Measurements from ENCODE around the gene HILPDA. TPM values are rescaled to one million over a fixed set of nuclear protein-coding genes. Genes with fewer than 3 reads are reported as not detected.
A peak's percentile ranks its signal among the peaks of the same experiment; 100 is the strongest.

Gene HILPDA
- total RNA-seq, 2 experiments from 2014 or later: 24.1 to 26.2 TPM

GRCh38 chr7:128419257-128419656 is 36.4 kb upstream of the HILPDA start:
- ATAC-seq (no peak), DNase-seq (no peak)
- peaks cover 3% of the 10 kb centered on the region for H3K4me1 Mint-ChIP-seq (ENCODE audit: low read depth)
- no peak overlapping the region for H3K27ac Mint-ChIP-seq
- H3K36me3 Mint-ChIP-seq (ENCODE audit: low read depth): no peaks in the 10 kb centered on the region
- POLR2A ChIA-PET: no interaction called here
- H3K27me3 Mint-ChIP-seq (ENCODE audit: low read depth): peaks cover 12% of the 10 kb centered on the region
- H3K9me3 Mint-ChIP-seq (ENCODE audit: insufficient read depth): no peaks in the 10 kb centered on the region
- H3K4me3 Mint-ChIP-seq: no peak overlapping the region
- CTCF ChIA-PET: interaction anchor here (1.2 to 25.1 kb wide), 5 partner anchors 9 to 72 kb away, joined by 4 to 432 read pairs (median 8); no protein-coding TSS in a partner anchor

GRCh38 chr7:128420773-128421172 is 34.9 kb upstream of the HILPDA start:
- POLR2A ChIA-PET: no interaction called here
- ATAC-seq: no peak
- Mint-ChIP-seq H3K27ac (no peak overlapping the region), H3K27me3 (ENCODE audit: low read depth) (peaks cover 3% of the 10 kb centered on the region), H3K9me3 (ENCODE audit: insufficient read depth) (no peaks in the 10 kb centered on the region), H3K4me1 (ENCODE audit: low read depth) (peaks cover 3% of the 10 kb centered on the region), H3K4me3 (no peak overlapping the region), H3K36me3 (ENCODE audit: low read depth) (no peaks in the 10 kb centered on the region)
- CTCF ChIA-PET: interaction anchor here (1.3 to 17.0 kb wide), 2 partner anchors 14 to 73 kb away, joined by 4 to 432 read pairs; partner anchors contain the start of gene IMPDH1
- no peak for DNase-seq

- no peaks in the 10 kb centered on the region for H3K9me3 Mint-ChIP-seq (ENCODE audit: insufficient read depth)
- no peak overlapping the region for H3K4me3 Mint-ChIP-seq
- peaks cover 3% of the 10 kb centered on the region for H3K4me1 Mint-ChIP-seq (ENCODE audit: low read depth)
- ATAC-seq (no peak), DNase-seq (no peak)
- CTCF ChIA-PET: interaction anchor here (9.5 to 17.0 kb wide), 2 partner anchors 14 to 40 kb away, joined by 350 to 432 read pairs; partner anchors contain the start of gene IMPDH1
- POLR2A ChIA-PET: no interaction called here
- H3K27me3 Mint-ChIP-seq (ENCODE audit: low read depth): peaks cover 3% of the 10 kb centered on the region
- H3K27ac Mint-ChIP-seq: no peak overlapping the region
- H3K36me3 Mint-ChIP-seq (ENCODE audit: low read depth): no peaks in the 10 kb centered on the region
Measured at GRCh38 chr7:128421384-128421783, 34.3 kb upstream of the HILPDA start.

- H3K4me3 Mint-ChIP-seq: no peak overlapping the region
- ATAC-seq (no peak), DNase-seq (no peak)
- peaks cover 3% of the 10 kb centered on the region for H3K27me3 Mint-ChIP-seq (ENCODE audit: low read depth)
- H3K4me1 Mint-ChIP-seq (ENCODE audit: low read depth): peaks cover 3% of the 10 kb centered on the region
- H3K36me3 Mint-ChIP-seq (ENCODE audit: low read depth): no peaks in the 10 kb centered on the region
- H3K9me3 Mint-ChIP-seq (ENCODE audit: insufficient read depth): no peaks in the 10 kb centered on the region
- no peak overlapping the region for H3K27ac Mint-ChIP-seq
- POLR2A ChIA-PET: no interaction called here
- CTCF ChIA-PET: interaction anchor here (1.7 to 17.0 kb wide), 3 partner anchors 15 to 39 kb away, joined by 3 to 432 read pairs (median 350); partner anchors contain the start of gene IMPDH1
Measured at GRCh38 chr7:128422037-128422436, 33.6 kb upstream of the HILPDA start.

- DNase-seq (no peak), ATAC-seq (no peak)
- POLR2A ChIA-PET: interaction anchor here (0.7 kb wide), 1 partner anchor 770 kb away, joined by 3 read pairs; no protein-coding TSS in a partner anchor
- no peaks in the 10 kb centered on the region for H3K9me3 Mint-ChIP-seq (ENCODE audit: insufficient read depth)
- H3K27ac Mint-ChIP-seq: no peak overlapping the region
- CTCF ChIA-PET: interaction anchor here (1.7 to 17.0 kb wide), 5 partner anchors 15 to 38 kb away, joined by 3 to 432 read pairs (median 99); partner anchors contain the start of gene IMPDH1
- H3K27me3 Mint-ChIP-seq (ENCODE audit: low read depth): peaks cover 3% of the 10 kb centered on the region
- no peaks in the 10 kb centered on the region for H3K36me3 Mint-ChIP-seq (ENCODE audit: low read depth)
- peaks cover 3% of the 10 kb centered on the region for H3K4me1 Mint-ChIP-seq (ENCODE audit: low read depth)
- no peak overlapping the region for H3K4me3 Mint-ChIP-seq
Measured at GRCh38 chr7:128422842-128423241, 32.8 kb upstream of the HILPDA start.

GRCh38 chr7:128424686-128425275 is 30.9 kb upstream of the HILPDA start:
- DNase-seq (no peak), ATAC-seq (no peak)
- H3K27me3 Mint-ChIP-seq (ENCODE audit: low read depth): peaks cover 5% of the 10 kb centered on the region
- no peak overlapping the region for H3K4me3 Mint-ChIP-seq
- H3K27ac Mint-ChIP-seq: no peak overlapping the region
- ChIA-PET CTCF (interaction anchor here (0.5 to 17.0 kb wide), 21 partner anchors 14 to 601 kb away, joined by 3 to 432 read pairs (median 6); partner anchors contain the start of genes HILPDA, IMPDH1 and RBM28), POLR2A (no interaction called here)
- H3K36me3 Mint-ChIP-seq (ENCODE audit: low read depth): no peaks in the 10 kb centered on the region
- peaks cover 15% of the 10 kb centered on the region for H3K4me1 Mint-ChIP-seq (ENCODE audit: low read depth)
- H3K9me3 Mint-ChIP-seq (ENCODE audit: insufficient read depth): no peaks in the 10 kb centered on the region

- Mint-ChIP-seq H3K4me1 (ENCODE audit: low read depth) (peaks cover 12% of the 10 kb centered on the region), H3K27me3 (ENCODE audit: low read depth) (peaks cover 5% of the 10 kb centered on the region), H3K4me3 (no peak overlapping the region), H3K27ac (no peak overlapping the region), H3K9me3 (ENCODE audit: insufficient read depth) (no peaks in the 10 kb centered on the region), H3K36me3 (ENCODE audit: low read depth) (no peaks in the 10 kb centered on the region)
- CTCF ChIA-PET: interaction anchor here (1.0 to 17.0 kb wide), 20 partner anchors 12 to 458 kb away, joined by 3 to 432 read pairs (median 16); partner anchors contain the start of genes HILPDA, IMPDH1 and RBM28
- ATAC-seq (peak; percentile 78), DNase-seq (peak; percentile 87)
- POLR2A ChIA-PET: interaction anchor here (1.0 kb wide), 1 partner anchor 34 kb away, joined by 3 read pairs; no protein-coding TSS in a partner anchor
Measured at GRCh38 chr7:128425850-128426249, 29.8 kb upstream of the HILPDA start.

GRCh38 chr7:128427289-128427891 is 28.3 kb upstream of the HILPDA start:
- POLR2A ChIA-PET: interaction anchor here (0.7 to 1.9 kb wide), 4 partner anchors 11 to 43 kb away, joined by 3 to 8 read pairs (median 4); partner anchors contain the start of gene HILPDA
- H3K4me3 Mint-ChIP-seq: no peak overlapping the region
- CTCF ChIA-PET: interaction anchor here (0.6 to 17.0 kb wide), 34 partner anchors 11 to 456 kb away, joined by 3 to 432 read pairs (median 4); partner anchors contain the start of genes HILPDA, IMPDH1, METTL2B and RBM28
- peaks cover 12% of the 10 kb centered on the region for H3K4me1 Mint-ChIP-seq (ENCODE audit: low read depth)
- ATAC-seq (peak; percentile 62), DNase-seq (peak; percentile 43)
- H3K27me3 Mint-ChIP-seq (ENCODE audit: low read depth): peaks cover 5% of the 10 kb centered on the region
- H3K9me3 Mint-ChIP-seq (ENCODE audit: insufficient read depth): no peaks in the 10 kb centered on the region
- no peaks in the 10 kb centered on the region for H3K36me3 Mint-ChIP-seq (ENCODE audit: low read depth)
- H3K27ac Mint-ChIP-seq: no peak overlapping the region

GRCh38 chr7:128430207-128430606 is 25.5 kb upstream of the HILPDA start:
- DNase-seq (no peak), ATAC-seq (no peak)
- Mint-ChIP-seq H3K36me3 (ENCODE audit: low read depth) (no peaks in the 10 kb centered on the region), H3K4me3 (no peak overlapping the region), H3K27me3 (ENCODE audit: low read depth) (peaks cover 10% of the 10 kb centered on the region), H3K4me1 (ENCODE audit: low read depth) (peaks cover 12% of the 10 kb centered on the region), H3K9me3 (ENCODE audit: insufficient read depth) (no peaks in the 10 kb centered on the region), H3K27ac (no peak overlapping the region)
- ChIA-PET POLR2A (no interaction called here), CTCF (interaction anchor here (0.9 to 17.0 kb wide), 4 partner anchors 23 to 43 kb away, joined by 3 to 432 read pairs (median 176); partner anchors contain the start of gene IMPDH1)

- H3K4me3 Mint-ChIP-seq: no peak overlapping the region
- peaks cover 14% of the 10 kb centered on the region for H3K27me3 Mint-ChIP-seq (ENCODE audit: low read depth)
- peaks cover 12% of the 10 kb centered on the region for H3K4me1 Mint-ChIP-seq (ENCODE audit: low read depth)
- CTCF ChIA-PET: interaction anchor here (1.4 to 17.0 kb wide), 4 partner anchors 13 to 30 kb away, joined by 7 to 432 read pairs (median 206); partner anchors contain the start of gene IMPDH1
- DNase-seq (no peak), ATAC-seq (no peak)
- no peaks in the 10 kb centered on the region for H3K36me3 Mint-ChIP-seq (ENCODE audit: low read depth)
- H3K9me3 Mint-ChIP-seq (ENCODE audit: insufficient read depth): no peaks in the 10 kb centered on the region
- POLR2A ChIA-PET: no interaction called here
- H3K27ac Mint-ChIP-seq: no peak overlapping the region
Measured at GRCh38 chr7:128431221-128431620, 24.5 kb upstream of the HILPDA start.

- ATAC-seq: no peak
- Mint-ChIP-seq H3K27me3 (ENCODE audit: low read depth) (peaks cover 14% of the 10 kb centered on the region), H3K27ac (no peak overlapping the region), H3K4me1 (ENCODE audit: low read depth) (peaks cover 12% of the 10 kb centered on the region), H3K4me3 (no peak overlapping the region), H3K9me3 (ENCODE audit: insufficient read depth) (no peaks in the 10 kb centered on the region), H3K36me3 (ENCODE audit: low read depth) (no peaks in the 10 kb centered on the region)
- CTCF ChIA-PET: interaction anchor here (1.0 to 17.0 kb wide), 7 partner anchors 12 to 45 kb away, joined by 3 to 432 read pairs (median 4); partner anchors contain the start of genes HILPDA and IMPDH1
- DNase-seq: no peak
- POLR2A ChIA-PET: no interaction called here
Measured at GRCh38 chr7:128431754-128432153, 23.9 kb upstream of the HILPDA start.

Data from activated CD8-positive, alpha-beta T cell treated with anti-CD3 and anti-CD28 coated beads, Interleukin-2, amount 10 ng/mL, durations not matched to agents 7 days and 5 days (primary cell).